RPMI7951 (cell line): Measurements from ENCODE around the gene ZNF485. TPM values are rescaled to one million over a fixed set of nuclear protein-coding genes. Genes with fewer than 3 reads are reported as not detected.
"Not testable (repeated sequence)": the region's sequence is repeated elsewhere in the genome, so short reads cannot be mapped to it uniquely, and the experiment has no call there.

Experiments
- DNase-seq: peaks from one replicate; pipeline ENCODE4 v3.0.0-alpha.2; 2012; ENCODE audit warnings: low read depth
- total RNA-seq: library from RNA; depleted of rRNA; stranded (reverse); fragments of >200 nt; shearing (Covaris generic); gene quantifications from 2 replicates; pipeline ENCODE4 v1.2.3, GENCODE V29; 2014

Gene ZNF485
- total RNA-seq, 1 experiment from 2014 or later, result 5.2 TPM

DNA sequence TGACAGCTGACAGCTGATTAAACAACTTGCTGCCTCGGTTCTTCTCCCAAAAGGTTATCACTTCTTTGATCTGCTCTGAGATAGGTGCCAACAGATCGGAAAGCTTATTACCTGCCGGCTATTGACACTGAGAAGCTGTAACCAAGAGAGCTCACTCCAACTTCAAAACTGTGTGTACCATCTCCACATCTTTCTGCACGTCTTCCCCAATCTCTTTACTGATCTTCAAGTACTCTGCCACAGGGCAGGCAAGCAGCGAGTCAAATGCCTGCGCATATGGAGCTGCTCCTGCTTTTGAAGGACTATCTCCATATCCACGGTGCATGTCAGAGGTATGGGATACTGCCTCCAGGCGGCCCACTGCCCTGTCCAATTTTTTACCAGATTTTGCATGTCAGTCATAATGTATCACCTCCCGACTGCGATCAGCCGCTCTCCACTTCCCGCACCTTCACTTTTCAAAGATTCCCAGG, 352 bp upstream of the ZNF485 start:
- no peak for DNase-seq

DNA sequence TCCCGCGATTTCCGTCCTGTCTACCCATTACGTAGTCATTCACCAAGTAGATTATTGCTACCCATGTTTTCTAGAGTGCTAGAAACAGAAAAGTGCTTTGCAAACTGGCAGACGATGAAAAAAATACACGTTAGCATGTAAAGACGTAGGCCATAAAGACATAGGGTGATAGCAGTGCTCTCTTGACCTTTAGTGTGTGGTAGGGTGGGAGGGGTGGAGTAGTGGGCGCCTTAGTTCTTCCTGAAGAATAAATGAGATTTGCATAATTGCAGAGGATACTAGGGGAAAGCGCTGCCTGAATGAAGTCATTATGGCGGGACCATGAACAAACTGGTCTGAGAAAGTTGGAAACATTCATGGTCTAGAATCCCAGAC, 948 bp downstream of the ZNF485 start:
- DNase-seq, result no peak

DNA sequence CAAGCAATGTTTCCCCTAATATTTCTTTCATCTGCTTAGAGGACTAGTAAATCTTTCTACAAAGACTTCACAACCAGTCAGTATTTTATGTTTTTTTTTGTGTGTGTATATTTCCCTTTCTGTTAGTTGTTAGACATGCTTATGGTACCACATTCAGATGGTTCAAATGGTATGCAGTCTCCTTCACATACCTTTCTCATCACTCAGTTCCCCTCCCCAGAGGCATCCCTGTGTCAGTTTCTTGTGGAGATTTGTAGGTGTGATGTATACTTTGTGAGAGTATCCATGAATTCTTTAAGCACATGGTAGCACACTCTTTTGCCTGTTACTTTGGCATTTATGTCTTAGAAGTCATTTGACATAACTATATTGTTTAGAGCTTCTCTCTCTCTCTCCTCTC, 4.4 kb downstream of the ZNF485 start:
- peak; percentile 62 for DNase-seq

DNA sequence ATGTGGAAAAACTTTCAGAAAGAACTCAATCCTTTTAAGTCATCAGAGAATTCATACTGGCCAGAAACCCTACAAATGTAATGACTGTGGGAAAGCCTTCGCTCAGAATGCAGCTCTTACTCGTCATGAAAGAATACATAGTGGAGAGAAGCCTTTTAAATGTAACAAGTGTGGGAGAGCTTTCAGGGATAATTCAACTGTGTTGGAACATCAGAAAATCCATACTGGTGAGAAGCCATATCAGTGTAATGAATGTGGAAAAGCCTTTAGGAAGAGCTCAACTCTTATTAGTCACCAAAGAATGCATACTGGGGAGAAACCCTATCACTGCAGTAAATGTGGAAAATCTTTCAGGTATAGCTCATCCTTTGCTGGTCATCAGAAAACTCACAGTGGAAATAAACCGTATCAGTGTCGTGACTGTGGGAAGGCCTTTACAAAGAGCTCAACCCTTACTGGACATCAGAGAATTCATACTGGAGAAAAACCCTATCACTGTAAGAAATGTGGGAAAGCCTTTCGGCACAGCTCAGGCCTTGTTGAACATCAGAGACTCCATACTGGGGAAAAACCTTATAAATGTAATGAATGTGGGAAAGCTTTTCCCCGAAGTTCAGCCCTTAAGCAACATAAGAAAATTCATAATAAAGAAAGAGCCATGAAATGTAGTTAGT, 10.6 kb downstream of the ZNF485 start:
- DNase-seq, result peak; percentile 9

DNA sequence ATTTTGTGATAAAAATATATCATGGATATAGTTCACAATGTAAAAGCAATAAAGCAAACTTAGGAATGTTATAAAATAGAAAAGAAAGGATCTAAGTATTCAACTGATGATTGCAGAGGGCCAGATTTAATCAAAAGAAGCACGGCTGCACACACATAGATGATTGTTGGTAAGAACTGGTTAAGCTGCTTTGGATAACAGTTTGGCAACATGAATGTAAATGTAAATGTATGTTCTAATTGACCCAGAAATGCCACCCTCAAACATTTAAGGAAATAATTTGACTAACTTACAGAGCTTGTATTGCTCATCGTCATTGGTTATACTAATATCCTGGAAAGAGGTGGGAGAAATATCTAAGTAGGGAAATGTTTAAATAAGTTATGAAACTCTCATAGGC, 13.1 kb downstream of the ZNF485 start:
- DNase-seq, result no peak

DNA sequence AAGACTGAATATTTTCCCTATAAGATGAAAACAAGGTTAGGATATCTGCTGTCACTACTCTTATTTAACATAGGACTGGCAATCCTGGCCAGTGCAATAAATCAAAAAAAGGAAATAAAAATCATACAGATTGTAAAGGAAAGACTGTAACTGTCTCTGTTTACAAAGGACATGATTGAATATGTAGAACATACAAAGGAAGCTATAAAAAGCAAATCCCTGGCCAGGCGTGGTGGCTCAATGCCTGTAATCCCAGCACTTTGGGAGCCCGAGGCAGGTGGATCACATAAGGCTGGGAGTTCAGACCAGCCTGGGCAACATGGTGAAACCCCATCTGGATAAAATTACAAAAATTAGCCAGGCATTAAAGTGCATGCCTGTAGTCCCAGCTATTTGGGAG, 15.8 kb downstream of the ZNF485 start:
- DNase-seq, result peak; percentile 26

DNA sequence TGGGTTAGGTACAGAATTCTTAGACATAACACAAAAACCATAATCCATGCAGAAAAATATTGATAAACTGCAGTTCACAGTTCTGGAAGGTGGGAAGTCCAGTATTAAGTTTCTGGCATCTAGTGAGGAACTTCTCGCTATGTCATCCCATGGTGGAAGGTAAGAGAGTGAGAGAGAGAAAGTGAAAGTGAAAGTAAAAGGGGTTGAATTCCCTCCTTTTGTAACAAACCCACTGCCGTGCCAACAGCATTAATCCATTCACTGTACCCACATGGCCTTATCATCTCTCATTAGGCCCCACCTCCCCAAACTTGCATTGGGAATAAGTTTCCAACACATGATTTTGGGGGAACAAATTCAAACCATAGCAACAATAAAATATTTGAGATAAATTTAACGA, 17.1 kb downstream of the ZNF485 start:
- DNase-seq, result peak; percentile 76

DNA sequence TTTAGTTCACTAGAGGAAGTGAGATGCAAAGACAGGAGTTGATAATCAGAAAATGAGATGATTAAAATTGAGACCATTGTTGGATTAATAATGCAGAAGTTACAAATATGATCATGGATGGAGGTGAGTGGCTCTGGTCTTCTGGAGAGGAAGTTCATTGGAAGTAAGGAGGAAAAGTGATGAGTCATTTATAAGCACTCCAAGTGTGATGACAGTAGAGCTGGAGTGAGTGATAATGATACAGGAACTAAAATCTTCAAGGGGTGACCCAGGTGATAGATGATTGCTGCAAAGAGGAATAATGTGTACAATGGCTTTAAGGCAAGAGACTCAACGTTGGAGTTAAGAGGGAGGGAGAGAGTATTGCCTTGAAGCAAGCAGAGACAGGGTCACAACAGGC, 21.7 kb downstream of the ZNF485 start:
- DNase-seq, result no peak

DNA sequence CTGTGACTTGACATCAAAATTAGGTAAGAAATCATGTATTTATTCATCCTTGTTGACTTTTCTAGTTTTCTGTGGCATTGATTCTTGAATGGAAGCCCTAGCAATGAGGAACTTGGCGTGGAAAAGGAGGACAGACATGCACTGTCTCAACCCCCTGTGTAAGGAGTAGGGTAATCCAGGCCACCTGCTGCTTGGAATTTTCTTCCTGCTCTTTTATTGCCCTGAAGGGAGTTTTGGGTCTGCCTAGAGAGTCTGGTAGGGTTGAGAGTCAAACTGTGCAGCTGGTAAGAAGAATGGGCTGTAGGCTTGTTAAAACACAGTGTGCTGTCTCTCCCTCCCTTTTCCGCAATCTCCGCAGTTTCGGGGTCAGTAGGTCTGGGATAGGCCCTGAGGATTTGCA, 22.7 kb downstream of the ZNF485 start:
- DNase-seq, result no peak

DNA sequence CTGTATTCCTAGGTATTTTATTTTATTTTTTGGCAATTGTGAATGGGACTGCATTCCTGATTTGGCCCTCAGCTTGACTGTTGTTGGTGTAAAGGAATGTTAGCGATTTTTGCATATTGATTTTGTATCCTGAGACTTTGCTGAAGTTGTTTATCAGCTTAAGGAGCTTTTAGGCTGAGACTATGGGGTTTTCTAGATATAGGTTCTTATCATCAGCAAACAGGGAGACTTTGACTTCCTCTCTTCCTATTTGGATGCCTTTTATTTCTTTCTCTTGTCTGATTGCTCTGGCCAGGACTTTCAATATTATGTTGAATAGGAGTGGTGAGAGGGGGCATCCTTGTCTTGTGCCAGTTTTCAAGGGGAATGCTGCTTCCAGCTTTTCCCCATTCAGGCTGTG, 29.6 kb downstream of the ZNF485 start:
- DNase-seq, result not testable (repeated sequence)

DNA sequence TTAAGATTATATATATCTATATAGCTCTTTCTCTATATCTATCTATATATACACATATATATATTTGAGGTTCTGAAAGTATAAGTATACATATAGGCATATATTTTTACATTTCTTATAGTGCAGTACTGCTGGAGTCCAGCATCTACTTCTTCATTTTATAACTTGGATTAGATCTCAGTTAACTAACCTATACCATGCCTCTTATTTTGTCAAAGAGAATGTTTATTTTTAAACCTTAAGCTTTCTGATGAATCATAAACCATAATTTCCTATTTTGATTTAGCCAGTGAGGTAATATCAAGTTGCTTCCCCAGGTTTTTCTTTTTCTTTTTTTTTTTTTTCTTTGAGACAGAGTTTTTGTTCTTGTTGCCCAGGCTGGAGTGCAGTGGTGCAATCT, 34.4 kb downstream of the ZNF485 start:
- no peak for DNase-seq

DNA sequence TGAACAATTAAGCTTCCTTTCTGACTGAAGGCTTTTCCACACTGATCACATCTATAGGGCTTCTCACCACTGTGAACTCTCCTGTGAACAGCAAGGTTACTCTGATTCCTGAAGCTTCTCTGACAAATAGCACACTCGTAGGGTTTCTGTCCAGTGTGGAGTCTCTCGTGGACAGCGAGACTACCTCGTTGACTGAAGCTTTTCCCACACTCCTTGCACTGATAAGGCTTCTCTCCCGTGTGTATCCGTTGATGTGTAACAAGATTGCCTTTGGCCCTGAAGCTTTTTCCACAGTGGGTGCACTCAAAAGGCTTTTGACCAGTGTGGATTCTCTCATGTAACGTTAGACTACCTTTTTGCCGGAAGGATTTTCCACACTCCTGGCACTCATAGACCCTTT, 38.0 kb downstream of the ZNF485 start:
- no peak for DNase-seq

DNA sequence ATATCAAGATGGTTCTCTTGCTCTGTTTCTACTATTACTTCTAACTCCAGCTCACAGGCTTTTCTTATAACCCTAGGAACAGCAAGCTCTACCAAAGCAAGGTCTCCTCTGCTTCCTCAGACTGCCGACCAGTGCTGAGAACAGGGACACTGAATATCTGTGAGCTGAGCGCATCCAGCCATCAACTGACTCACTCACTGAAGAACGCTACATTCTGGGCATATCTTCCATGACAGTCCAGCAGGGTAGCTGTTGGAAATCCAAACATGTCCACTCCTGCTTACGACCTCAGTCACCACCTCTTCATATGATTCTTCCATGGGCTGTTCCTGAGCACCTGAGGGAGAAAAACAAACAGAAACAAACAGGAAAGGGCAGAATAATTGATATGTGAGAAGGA, 39.6 kb downstream of the ZNF485 start:
- no peak for DNase-seq

DNA sequence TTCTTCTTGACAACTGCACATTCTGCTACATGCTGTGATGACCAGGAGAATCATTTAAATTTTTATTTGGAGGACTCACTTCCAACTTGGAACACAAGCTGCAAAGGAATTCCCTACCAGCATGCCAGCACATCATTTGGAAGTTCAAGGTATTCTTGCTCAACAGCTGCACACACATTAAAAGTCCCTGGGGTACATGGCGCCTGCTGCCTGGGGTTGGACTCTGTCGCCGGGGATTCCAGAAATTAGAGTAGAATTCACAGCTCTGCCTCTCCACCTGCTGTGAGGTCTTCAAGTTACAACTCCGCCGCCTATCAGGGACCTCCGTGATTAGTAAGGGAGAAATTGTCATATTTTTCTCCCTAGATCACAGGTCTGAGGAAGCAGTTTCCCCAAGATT, 41.3 kb downstream of the ZNF485 start:
- DNase-seq, result no peak

DNA sequence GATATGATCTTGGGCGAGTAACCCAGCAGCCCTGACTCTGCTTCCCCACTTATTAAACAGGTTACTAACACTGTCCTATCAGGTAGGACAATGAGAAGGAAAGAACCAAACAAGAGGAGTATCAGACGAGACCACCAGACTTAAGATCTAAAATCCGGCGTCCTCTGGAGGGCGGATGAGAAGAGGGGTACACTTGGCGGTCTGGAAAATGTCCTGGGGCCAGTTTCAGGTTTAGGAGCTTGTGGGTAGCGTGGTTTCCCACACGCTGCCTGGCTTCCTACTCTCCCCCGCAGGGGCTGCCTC, 41.8 kb downstream of the ZNF485 start:
- no peak for DNase-seq

DNA sequence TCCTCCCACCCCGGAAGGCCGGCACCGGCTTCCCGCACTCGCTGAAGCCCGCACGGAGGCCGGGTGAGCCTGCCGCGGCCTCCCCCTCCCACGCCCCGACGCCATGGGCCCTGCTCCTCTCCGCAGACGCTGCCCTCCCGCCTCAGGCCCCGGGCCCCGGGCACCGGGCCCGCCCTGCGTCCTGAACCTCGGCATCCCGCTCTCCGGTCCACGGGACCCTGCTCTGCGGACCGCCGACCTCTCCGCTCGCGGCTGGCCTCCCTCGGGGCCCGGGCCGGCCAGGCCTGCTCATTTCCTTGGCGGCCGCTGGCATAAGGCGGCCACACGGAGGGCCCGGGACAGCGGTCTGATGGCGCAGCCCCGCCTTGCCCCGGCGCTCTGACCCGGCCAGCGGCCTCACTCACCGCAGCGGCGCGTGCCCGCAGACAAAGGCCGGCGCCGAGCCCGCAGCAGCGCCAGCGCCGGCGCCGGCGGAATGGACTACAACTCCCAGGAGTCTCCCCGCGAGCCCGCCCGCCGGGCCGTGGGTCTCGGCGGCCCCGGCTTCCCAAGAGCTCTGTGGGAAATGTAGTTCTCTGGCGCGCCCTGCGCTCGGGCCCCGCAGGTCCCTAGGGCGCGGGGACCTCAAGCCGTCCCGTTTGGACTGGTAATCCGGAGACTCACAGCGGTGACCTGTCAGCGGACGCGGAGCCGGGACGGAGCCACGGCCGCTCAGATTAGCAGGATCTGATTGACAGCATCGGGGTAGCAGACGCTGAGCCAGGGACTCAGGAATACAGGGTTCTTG, 42.4 kb downstream of the ZNF485 start, which contains the start of gene ZNF32:
TSS of gene ZNF32 (minus strand) at position 484 of the 787 bp plus-strand sequence. CDS start 2,748 bp downstream, outside the sequence.
- peak; percentile 83 for DNase-seq

DNA sequence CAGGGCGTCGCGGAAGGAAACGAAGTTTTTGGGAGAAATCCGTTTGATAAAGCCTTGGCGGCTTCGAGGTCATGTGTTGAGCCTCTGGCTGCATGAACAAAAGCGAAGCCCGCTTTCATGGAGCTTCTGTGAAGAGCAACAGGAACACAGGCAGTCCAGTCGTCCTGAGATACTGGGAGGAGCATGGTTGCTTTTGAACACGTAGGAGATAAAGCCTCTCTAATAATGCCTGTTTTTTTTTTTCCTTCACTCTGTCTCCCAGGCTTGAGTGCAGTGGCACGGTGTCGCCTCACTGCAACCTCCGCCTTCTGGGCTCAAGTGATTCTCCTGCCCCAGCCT, 42.9 kb downstream of the ZNF485 start:
- no peak for DNase-seq

DNA sequence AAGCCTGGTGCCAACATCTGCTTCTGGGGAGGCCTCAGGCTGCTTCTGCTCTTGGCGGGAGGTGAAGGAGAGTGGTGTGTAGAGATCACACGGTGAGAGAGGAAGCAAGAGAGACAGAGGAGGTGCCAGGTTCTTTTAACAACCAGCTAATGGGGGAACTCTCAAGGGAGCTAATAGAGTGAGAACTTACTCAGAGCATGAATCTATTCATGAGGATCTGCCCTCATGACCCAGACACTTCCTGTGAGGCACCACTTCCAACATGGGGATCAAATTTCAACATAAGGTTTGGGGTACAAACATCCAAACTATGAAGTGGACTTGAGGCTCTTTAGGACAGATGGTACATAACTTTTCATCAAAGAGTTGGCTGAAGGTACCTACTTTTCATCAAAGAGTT, 47.5 kb downstream of the ZNF485 start:
- DNase-seq, result no peak

DNA sequence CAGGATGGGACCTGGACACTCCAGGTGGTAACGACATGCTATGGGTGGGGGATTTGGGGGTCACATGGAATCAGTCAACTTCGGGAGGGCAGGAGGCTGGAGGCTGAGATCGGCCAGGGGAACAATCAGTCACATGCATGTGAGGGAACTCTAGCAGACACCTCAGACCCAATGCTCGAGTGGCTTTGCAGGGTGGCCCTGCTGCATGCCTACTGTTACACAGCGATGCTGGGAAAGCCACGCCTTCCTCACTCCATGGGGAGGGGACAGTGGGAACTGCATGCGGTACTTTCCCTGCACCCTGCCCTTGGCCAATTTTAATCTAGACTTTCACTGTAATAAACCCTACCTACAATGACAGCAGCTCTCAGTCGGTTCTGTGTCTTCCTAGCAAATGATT, 49.1 kb downstream of the ZNF485 start:
- no peak for DNase-seq

DNA sequence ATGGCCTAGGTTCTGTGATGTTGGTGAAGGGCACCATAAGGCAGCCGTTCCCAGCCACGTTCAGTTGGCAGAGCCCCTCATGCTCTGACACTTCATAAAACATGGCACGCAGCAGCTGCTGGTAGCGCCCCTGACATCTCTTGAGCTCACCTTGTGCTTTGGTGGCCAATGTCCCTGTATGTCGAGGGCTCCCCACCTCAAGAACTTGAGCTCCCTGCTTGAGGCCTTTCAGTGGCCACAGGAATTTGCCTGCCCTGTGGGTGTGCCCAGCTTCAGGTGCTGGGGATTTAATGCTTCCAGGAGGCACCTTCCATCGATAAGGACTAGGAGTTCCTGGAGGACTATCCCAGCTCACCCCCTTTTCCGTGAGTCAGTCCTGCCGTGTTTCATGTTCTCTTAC, 52.0 kb downstream of the ZNF485 start:
- DNase-seq, result no peak

DNA sequence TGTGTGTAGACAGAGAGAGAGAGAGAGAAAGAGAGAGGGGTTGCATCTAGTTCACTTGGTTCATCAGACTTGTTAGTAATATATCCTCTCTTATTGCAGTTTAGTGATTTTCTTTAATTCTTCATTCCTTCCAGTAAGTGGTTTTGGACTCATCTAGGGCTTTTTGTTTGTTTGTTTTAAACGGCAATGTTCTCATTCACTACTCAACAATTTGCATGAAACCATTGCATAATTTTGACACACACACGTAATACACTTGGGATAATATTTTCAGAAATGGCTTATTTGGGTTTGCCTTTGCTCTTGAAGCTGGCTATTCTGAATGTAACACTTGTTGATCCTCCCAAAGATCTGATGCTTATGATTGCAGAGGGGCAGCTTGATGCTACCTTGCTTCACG, 58.8 kb downstream of the ZNF485 start:
- no peak for DNase-seq

DNA sequence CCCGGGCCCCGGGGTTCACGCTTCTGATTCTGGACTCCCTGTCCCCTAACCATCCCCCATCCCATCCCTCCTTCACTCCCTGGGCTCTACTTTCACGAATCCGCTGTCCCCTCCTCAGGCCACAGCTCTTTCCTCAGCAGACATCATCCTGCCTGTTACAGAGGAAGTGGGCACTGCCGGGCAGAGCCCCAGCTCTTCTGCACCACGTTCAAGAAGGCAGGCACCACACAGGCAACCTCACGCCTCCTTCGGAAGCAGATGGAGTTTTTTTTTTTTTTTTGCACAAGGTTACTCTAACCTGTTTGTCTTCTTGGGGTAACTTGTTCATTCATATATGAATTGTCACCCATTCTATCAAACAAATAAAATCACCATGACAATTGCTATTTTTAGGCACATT, 60.3 kb downstream of the ZNF485 start:
- no peak for DNase-seq

DNA sequence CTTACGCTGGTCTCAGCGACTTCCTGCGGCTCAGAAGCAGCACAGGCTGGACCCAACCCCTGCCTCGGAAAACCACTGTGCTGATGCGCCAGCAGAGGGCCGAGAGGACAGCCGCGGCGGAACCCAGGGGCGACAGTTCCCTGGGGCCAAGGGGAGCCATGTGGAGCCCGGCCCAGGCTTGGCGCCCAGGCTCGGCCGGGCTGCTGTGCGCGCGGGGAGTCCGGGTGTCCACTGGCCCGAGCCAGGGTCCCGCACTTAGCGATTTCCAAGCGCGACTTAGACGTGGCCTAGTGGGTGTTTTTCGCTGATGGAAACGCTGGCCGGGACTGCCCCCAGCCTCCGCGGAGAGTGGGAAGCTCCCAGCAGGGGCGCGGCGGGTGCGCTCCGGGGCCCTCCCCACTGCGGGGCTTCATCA, 61.1 kb downstream of the ZNF485 start:
- peak; percentile 53 for DNase-seq
